ENCODE data around the gene MYRFL.

- TF ChIP-seq CTCF (IDR thresholded peaks at IDR 0.05; ENCODE audit: low read length) (no peak), EZH2 (IDR thresholded peaks at IDR 0.05; ENCODE audit: borderline replicate concordance, low read length) (no peak)
Measured at GRCh38 chr12:69810870-69811498, 14.0 kb upstream of the MYRFL start.

Measured in OCI-LY1 (cell line).